ENCODE measurements around the gene FAM170B.

The FAM170B gene

GRCh38 chr10:49151481-49151880, 17.7 kb upstream of the FAM170B start:
- DNase-seq (ENCODE audit: low spot score): no peak

DNA sequence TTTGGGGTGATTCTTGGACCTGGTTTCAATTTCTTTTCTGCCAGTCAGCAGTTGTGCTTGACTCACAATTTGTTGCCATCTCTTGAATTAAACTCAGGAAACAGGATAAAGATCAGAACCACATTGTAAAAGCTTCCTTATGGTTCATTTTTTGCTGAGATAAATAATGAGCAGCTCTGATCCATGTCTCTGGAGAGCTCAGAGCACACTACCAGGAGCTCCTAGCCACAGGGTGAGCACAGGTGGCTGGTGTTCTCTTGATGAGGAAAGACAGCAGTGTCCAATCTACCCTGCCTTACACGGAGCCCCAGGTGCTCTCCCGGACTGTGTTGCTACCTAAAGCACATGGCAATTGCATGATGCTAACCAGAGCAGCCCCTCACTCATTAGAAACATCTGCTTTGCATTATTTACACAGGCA, 17.2 kb upstream of the FAM170B start:
- DNase-seq (ENCODE audit: low spot score): no peak

DNA sequence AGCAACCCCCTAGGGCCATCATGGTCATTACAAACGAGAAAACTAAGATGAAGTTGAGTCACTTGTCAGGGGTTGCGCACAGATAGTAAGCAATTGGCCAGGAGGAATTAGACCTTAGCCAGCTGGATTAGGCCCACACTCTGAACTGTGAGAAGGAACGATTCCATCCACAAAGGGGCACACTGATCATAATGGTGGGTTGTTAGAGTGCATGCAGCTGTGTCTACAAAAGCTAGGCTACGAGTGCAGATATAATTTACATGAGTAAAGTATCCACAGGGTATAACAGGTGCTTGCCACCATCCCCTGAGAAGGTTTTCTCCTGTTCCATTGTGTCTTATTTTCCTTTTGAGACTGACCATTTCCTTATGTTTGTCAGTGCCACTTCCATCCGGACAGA, 16.6 kb upstream of the FAM170B start:
- no peak for DNase-seq (ENCODE audit: low spot score)

- DNase-seq (ENCODE audit: low spot score): no peak
These were observed 16.1 kb upstream of the FAM170B start for GRCh38 chr10:49149881-49150280.

GRCh38 chr10:49144058-49144720, 10.4 kb upstream of the FAM170B start:
- DNase-seq (ENCODE audit: low spot score): no peak

- DNase-seq (ENCODE audit: low spot score): no peak
These were observed 9.4 kb upstream of the FAM170B start for GRCh38 chr10:49143249-49143648.

- no peak for DNase-seq (ENCODE audit: low spot score)
These were observed 7.9 kb upstream of the FAM170B start for GRCh38 chr10:49141541-49142332.

- no peak for DNase-seq (ENCODE audit: low spot score)
These were observed 6.7 kb upstream of the FAM170B start for GRCh38 chr10:49140304-49141177.

DNA sequence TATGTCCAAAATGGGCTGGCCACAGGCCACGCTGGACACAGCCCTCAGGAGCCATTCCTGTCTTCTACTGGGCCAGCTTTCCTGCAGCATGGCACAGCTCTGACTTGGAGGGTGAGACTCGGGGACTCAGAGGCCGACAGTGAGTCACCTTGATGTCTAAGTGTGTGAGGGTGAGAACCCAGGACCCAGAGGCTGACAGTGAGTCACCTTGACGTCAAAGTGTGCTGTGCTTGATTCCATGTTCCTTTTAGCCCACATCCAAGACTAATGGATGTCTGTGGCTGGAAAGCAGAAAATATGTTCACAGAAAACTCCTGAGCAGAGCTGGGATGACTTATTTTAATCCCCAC, 6.0 kb upstream of the FAM170B start:
- DNase-seq (ENCODE audit: low spot score): no peak

DNA sequence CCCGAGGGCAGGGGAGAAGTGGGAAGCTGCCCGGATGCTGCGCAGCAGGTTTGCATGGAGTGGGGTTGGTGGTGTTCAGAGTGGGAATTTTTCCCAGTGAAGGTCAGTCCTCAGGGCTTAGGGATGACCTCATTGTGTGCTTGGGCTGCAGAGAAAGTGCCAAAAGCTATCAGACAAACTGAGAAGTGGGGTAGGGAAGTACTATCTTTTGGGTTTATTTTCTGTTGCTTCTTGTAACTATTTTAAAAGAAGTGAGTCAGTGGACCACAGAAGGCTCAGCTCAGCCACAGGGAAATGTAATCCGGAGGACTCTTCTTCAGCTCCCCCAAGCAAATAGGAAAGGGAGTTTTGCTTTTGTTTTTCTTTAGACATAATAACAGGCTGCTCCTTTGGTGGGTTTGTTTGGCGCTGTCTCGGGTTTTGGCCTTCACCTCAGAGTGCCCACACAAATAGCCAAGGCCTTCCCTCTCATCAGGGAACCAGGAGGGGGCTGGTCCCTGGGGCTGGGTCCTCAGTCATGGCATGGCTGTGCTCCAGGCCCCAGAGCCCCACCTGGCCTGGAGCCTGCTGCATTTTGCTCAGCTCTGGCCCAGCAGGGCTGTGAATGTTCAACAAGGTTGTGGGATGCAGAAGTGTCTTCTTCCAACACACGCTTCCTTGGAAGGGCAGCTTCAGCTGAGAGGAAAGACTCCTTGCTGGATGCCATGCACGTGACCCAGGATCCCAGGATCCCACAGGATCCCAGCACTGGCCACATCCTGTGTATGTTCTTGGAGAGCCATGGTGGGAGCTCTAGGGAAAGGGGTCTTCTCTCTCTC, 5.4 kb upstream of the FAM170B start:
- DNase-seq (ENCODE audit: low spot score): no peak

GRCh38 chr10:49138361-49138891, 4.6 kb upstream of the FAM170B start:
- no peak for DNase-seq (ENCODE audit: low spot score)

GRCh38 chr10:49136525-49136924, 2.7 kb upstream of the FAM170B start:
- no peak for DNase-seq (ENCODE audit: low spot score)

DNA sequence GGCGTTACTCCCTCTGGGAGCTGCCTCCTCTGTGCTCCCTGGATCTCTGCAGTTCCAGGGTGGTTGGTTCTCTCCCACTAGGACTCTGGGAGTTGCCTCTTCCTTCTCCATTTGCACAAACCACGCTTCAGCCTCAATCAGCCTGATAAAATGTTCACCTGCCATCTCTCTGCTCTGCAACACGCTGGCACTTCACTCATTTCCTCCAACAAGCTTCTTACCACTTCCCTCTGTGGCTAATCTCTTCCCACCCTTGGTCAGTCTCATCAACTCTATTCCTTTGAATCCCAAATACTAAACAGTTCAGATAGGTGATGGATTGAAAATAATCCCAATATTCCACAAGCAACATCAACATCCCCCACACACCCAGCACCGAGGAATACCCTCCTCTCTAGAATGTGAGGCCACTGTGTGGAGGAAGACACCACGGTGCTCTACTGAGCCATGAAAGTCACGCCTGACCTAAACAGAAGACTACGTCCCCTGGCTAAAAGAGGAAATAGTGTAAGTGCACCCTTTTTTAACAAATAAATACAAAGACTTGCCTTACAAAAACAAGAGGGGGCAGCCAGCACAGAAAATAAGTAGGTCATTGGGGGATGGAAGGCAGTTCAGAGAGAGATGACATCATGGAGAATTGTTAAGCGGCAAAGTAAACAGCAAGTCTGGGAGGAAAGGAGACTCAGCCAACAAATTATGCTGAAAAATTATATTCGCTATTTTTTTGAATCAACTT, 1.9 kb upstream of the FAM170B start:
- no peak for DNase-seq (ENCODE audit: low spot score)

DNA sequence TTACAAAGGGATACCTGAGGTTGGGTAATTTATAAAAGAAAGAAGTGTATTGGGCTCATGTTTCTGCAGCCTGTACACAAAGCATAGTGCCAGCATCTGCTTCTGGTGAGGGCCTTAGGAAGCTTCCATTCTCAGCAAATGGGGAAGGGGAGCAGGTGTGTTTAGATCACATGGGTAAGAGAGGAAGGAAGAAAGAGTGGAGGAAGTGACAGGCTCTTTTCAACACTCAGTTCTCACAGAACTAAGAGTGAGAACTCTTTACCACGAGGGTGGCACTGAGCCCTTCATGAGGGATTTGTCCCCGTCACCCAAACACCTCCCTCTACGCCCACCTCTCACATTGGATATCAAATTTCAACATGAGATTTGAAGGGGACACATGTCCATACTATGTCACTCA, 506 bp upstream of the FAM170B start:
- DNase-seq (ENCODE audit: low spot score): no peak

DNA sequence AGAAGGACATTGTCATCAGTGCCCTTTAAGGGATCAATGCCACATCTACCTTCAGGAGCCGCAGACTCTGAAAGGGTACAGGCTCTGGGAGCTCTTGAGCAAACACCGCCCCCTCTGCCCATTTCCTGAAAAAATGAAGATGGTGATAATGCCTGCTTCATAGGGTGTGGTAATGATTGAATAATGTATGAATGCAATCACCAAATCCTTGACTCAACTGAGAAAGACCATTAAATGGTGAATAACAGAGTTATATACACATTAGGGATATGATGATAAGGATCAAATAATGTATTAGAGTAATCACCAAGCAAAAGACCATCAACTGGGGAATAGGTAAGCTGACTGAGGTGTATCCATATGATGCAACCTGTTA, 1.5 kb downstream of the FAM170B start:
- DNase-seq (ENCODE audit: low spot score): no peak

- no peak for DNase-seq (ENCODE audit: low spot score)
These were observed 2.1 kb downstream of the FAM170B start for GRCh38 chr10:49131507-49132361.

DNA sequence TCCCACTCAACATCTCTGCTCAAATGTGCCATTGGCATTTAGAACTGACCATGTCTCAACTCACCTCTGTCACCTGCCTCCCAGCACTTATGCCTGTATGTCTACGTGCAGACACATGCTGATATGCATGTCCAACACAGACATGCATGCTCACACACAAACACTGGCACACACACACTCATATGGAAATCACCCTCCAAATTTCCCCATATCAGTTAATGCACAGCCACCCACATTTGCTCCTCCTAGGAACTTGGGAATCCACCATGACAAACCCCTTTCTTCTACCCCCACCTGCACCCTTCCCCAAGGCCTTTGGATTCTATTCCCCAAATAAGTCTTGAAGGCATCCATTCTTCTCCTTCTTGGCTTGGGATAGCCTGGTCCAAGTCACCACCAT, 4.4 kb downstream of the FAM170B start:
- no peak for DNase-seq (ENCODE audit: low spot score)

DNA sequence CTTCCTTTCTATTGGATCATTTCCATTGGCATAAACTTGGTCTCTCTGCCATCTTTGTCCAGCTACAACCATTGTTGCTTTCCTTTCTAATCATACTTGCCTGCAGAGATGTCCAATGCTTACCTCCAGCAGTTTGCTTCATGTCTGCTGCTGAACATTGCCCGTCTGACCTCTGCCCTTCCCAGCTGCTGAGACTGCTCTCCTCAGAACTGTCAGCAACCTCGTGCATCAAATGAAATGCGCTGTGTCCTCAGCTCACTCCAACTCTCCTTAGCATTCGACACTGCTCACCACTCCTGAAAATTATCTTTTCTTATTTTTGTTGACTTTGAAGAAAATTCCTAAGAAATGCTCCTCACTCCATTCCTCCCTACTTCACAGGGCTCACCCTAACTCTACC, 5.0 kb downstream of the FAM170B start:
- no peak for DNase-seq (ENCODE audit: low spot score)

- no peak for DNase-seq (ENCODE audit: low spot score)
These were observed 9.6 kb downstream of the FAM170B start for GRCh38 chr10:49123981-49124950.
